ENCODE data around the gene SNAP29. TPM values are rescaled to one million over a fixed set of nuclear protein-coding genes. Genes with fewer than 3 reads are reported as not detected.

SNAP29 gene
- total RNA-seq = 12.9 and 14.5 TPM in 2 replicates

GRCh38 chr22:20858615-20859416 is at the start of gene SNAP29, which contains the start of gene PI4KA:
SNAP29 (plus strand) TSS chr22:20859007; CDS start chr22:20859111, 104 bp downstream.
PI4KA (minus strand) TSS chr22:20858811; CDS start chr22:20858725, 86 bp downstream.

GRCh38 chr22:20916916-20917810 is 58.4 kb downstream of the SNAP29 start, which contains the start of gene CRKL:
CRKL (plus strand) TSS chr22:20917407; CDS start chr22:20917935, 528 bp downstream.

Other genes starting within 250 kb of the SNAP29 start
- gene SERPIND1, start 84.9 kb upstream of the SNAP29 start, total RNA-seq = not detected in 2 replicates
- gene PI4KA, start 196 bp upstream of the SNAP29 start, total RNA-seq = 31.9 and 34.8 TPM in 2 replicates
- gene CRKL, start 58.4 kb downstream of the SNAP29 start, total RNA-seq = 29.4 and 30.2 TPM in 2 replicates
- 0.17 and 0.74 TPM in 2 replicates for gene AIFM3, start 108.2 kb downstream of the SNAP29 start, total RNA-seq
- gene LZTR1, start 123.3 kb downstream of the SNAP29 start, total RNA-seq = 33.7 and 34.8 TPM in 2 replicates
- gene THAP7, start 143.1 kb downstream of the SNAP29 start, total RNA-seq = 31.2 and 35.6 TPM in 2 replicates
- 0.34 and 0.74 TPM in 2 replicates for gene P2RX6, start 156.2 kb downstream of the SNAP29 start, total RNA-seq
- 0.15 and 0.17 TPM in 2 replicates for gene SLC7A4, start 173.6 kb downstream of the SNAP29 start, total RNA-seq
- not detected in 2 replicates for gene LRRC74B, start 186.9 kb downstream of the SNAP29 start, total RNA-seq